H1 (cell line): ENCODE measurements around the gene F2. TPM values are rescaled to one million over a fixed set of nuclear protein-coding genes. Genes with fewer than 3 reads are reported as not detected.

Experiments used
- CTCF ChIA-PET: fragments of 300-600 bp; sonication (Branson Sonifier 250); formaldehyde crosslinking; loops from one replicate; lab custom pipeline; 2021; ENCODE audit not compliant: partially characterized antibody; lab: Charles Lee
- POLR2A ChIA-PET: fragments of 300-600 bp; sonication (Branson Sonifier 250); formaldehyde crosslinking; loops from one replicate; lab custom pipeline; 2021; ENCODE audit warnings: inconsistent platforms; ENCODE audit not compliant: partially characterized antibody; lab: Charles Lee
- DNase-seq, 2 experiments: peaks; one replicate each; pipeline versions ENCODE4 v3.0.0 to v3.0.0-alpha.2; 2010 to 2022; ENCODE audit warnings: low spot score in 2 of 2, low read depth in 1 of 2, mixed read lengths in 1 of 2
- FAIRE-seq: peaks from 2 replicates; lab custom pipeline; 2011; peaks lifted over from hg19 to GRCh38; lab: Jason Lieb, UNC
- H2AFZ ChIP-seq: 2 replicates; pipeline ENCODE4 v1.8.1; 2012; ENCODE audit warnings: low read length, inconsistent platforms
- H2AK5ac ChIP-seq: 2 replicates; pipeline ENCODE4 v1.6.1; 2013; ENCODE audit warnings: low read depth, low read length
- H2BK120ac ChIP-seq: replicated peaks from 2 replicates; pipeline ENCODE3; 2013; ENCODE audit warnings: low read depth, low read length, inconsistent platforms
- H2BK12ac ChIP-seq: 2 replicates; pipeline ENCODE4 v1.6.1; 2013; ENCODE audit warnings: low read depth, low read length
- H2BK15ac ChIP-seq: 2 replicates; pipeline ENCODE4 v1.6.1; 2013; ENCODE audit warnings: low read length
- H2BK20ac ChIP-seq: 2 replicates; pipeline ENCODE4 v1.6.1; 2013; ENCODE audit warnings: low read length
- H2BK5ac ChIP-seq: 2 replicates; pipeline ENCODE4 v1.6.1; 2013; ENCODE audit warnings: low read depth, low read length
- H3K14ac ChIP-seq: 2 replicates; pipeline ENCODE4 v1.6.1; 2013; ENCODE audit warnings: inconsistent platforms; ENCODE audit not compliant: insufficient read length
- H3K18ac ChIP-seq: 2 replicates; pipeline ENCODE4 v1.6.1; 2013; ENCODE audit warnings: low read length; ENCODE audit errors: extremely low read depth
- H3K23ac ChIP-seq: 2 replicates; pipeline ENCODE4 v1.6.1; 2013; ENCODE audit warnings: inconsistent platforms; ENCODE audit not compliant: insufficient read length
- H3K23me2 ChIP-seq: 2 replicates; pipeline ENCODE4 v1.6.1; 2013; ENCODE audit warnings: low read depth, low read length
- H3K27ac ChIP-seq: 2 replicates; pipeline ENCODE4 v1.6.1; 2011; ENCODE audit warnings: low read depth, low read length, inconsistent platforms
- H3K27me3 ChIP-seq, 4 experiments: replicated peaks in 1 of 4; 1 replicate in 1 of 4; 2 replicates in 3 of 4; pipeline versions ENCODE4 v1.6.1 to v1.8.1; 2011 to 2013; ENCODE audit warnings: low read length in 3 of 4, mild to moderate bottlenecking in 3 of 4, inconsistent platforms in 2 of 4, mixed read lengths in 2 of 4, moderate library complexity in 1 of 4; ENCODE audit not compliant: control insufficient read depth in 3 of 4, insufficient read depth in 3 of 4; ENCODE audit errors: extremely low read depth in 1 of 4
- H3K36me3 ChIP-seq, 4 experiments: 2 replicates each; pipeline versions ENCODE4 v1.6.1 to v1.8.1; 2011 to 2013; ENCODE audit warnings: mild to moderate bottlenecking in 4 of 4, low read length in 3 of 4, moderate library complexity in 2 of 4, control low read depth in 1 of 4, inconsistent platforms in 1 of 4; ENCODE audit not compliant: insufficient read depth in 4 of 4, control insufficient read depth in 2 of 4
- H3K4ac ChIP-seq: replicated peaks from 2 replicates; pipeline ENCODE3; 2013; ENCODE audit warnings: low read length, low read depth, mixed read lengths, inconsistent platforms; ENCODE audit not compliant: insufficient read length
- H3K4me1 ChIP-seq, 4 experiments: replicated peaks in 1 of 4; 1 replicate in 1 of 4; 2 replicates in 3 of 4; pipeline versions ENCODE4 v1.6.1 to v1.8.1; 2011 to 2013; ENCODE audit warnings: low read length in 3 of 4, inconsistent platforms in 2 of 4, mixed read lengths in 1 of 4; ENCODE audit not compliant: insufficient read depth in 4 of 4, control insufficient read depth in 3 of 4
- H3K4me2 ChIP-seq, 2 experiments: 2 replicates each; pipeline versions ENCODE4 v1.6.1 to v1.8.1; 2011 to 2013; ENCODE audit warnings: low read depth in 2 of 2, low read length in 2 of 2, control low read depth in 1 of 2, inconsistent platforms in 1 of 2, mild to moderate bottlenecking in 1 of 2; ENCODE audit not compliant: insufficient read depth in 1 of 2
- H3K4me3 ChIP-seq, 4 experiments: fragments of 200-600, 300-600 bp in 1 of 4; sonication (generic), shearing (Covaris generic), sonication (Bioruptor Twin) in 1 of 4; 2 replicates each; pipeline versions ENCODE4 v1.5.1 to v1.8.1; 2011 to 2016; ENCODE audit warnings: low read length in 4 of 4, low read depth in 3 of 4, control low read depth in 2 of 4, inconsistent platforms in 2 of 4, mild to moderate bottlenecking in 2 of 4, mixed read lengths in 1 of 4, moderate library complexity in 1 of 4; ENCODE audit not compliant: insufficient read depth in 2 of 4; ENCODE audit errors: extremely low read depth in 1 of 4
- H3K56ac ChIP-seq: replicated peaks from 2 replicates; pipeline ENCODE3; 2013; ENCODE audit warnings: low read depth, mild to moderate bottlenecking, mixed read lengths, low read length, inconsistent platforms; ENCODE audit not compliant: insufficient read length
- H3K79me1 ChIP-seq: 2 replicates; pipeline ENCODE4 v1.6.1; 2013; ENCODE audit warnings: low read depth, low read length, control low read depth
- H3K79me2 ChIP-seq, 2 experiments: 2 replicates each; pipeline versions ENCODE4 v1.6.1 to v1.8.1; 2012 to 2013; ENCODE audit warnings: low read length in 2 of 2, mild to moderate bottlenecking in 2 of 2, inconsistent platforms in 1 of 2; ENCODE audit not compliant: insufficient read depth in 2 of 2, control insufficient read depth in 1 of 2
- H3K9ac ChIP-seq, 4 experiments: replicated peaks in 1 of 4; 1 replicate in 1 of 4; 2 replicates in 3 of 4; pipeline versions ENCODE4 v1.6.1 to v1.8.1; 2011 to 2013; ENCODE audit warnings: low read depth in 3 of 4, low read length in 3 of 4, control low read depth in 2 of 4, mild to moderate bottlenecking in 2 of 4, moderate library complexity in 2 of 4, inconsistent platforms in 1 of 4; ENCODE audit errors: extremely low read depth in 1 of 4
- H3K9me3 ChIP-seq, 2 experiments: 2 replicates each; pipeline versions ENCODE4 v1.6.1 to v1.8.1; 2012 to 2013; ENCODE audit warnings: mild to moderate bottlenecking in 2 of 2, moderate library complexity in 2 of 2, control low read depth in 1 of 2, inconsistent platforms in 1 of 2, low read depth in 1 of 2, low read length in 1 of 2, mixed read lengths in 1 of 2; ENCODE audit not compliant: insufficient read depth in 2 of 2
- H4K20me1 ChIP-seq, 2 experiments: replicated peaks in 1 of 2; 2 replicates each; pipeline versions ENCODE3 to v1.8.1; 2011 to 2013; ENCODE audit warnings: inconsistent platforms in 2 of 2, low read length in 2 of 2, mild to moderate bottlenecking in 1 of 2; ENCODE audit not compliant: insufficient read depth in 2 of 2, control insufficient read depth in 1 of 2
- H4K5ac ChIP-seq: 2 replicates; pipeline ENCODE4 v1.6.1; 2013; ENCODE audit warnings: low read length, low read depth, mixed read lengths, inconsistent platforms; ENCODE audit not compliant: insufficient read length
- H4K8ac ChIP-seq: 2 replicates; pipeline ENCODE4 v1.8.0; 2013; ENCODE audit warnings: mild to moderate bottlenecking, moderate library complexity, low read length, inconsistent platforms; ENCODE audit not compliant: insufficient read depth; ENCODE audit errors: extremely low read depth
- H4K91ac ChIP-seq: replicated peaks from 2 replicates; pipeline ENCODE3; 2013; ENCODE audit warnings: low read length, mixed read lengths, inconsistent platforms; ENCODE audit not compliant: insufficient read length
- BRCA1 ChIP-seq: IDR thresholded peaks from 2 replicates; pipeline ENCODE4 v1.6.1; 2012; ENCODE audit warnings: low read depth, low read length, improper control_type of control experiment
- CBX5 ChIP-seq: fragments of 300-800, 300-1000 bp; sonication (generic); IDR thresholded peaks from 2 replicates; pipeline ENCODE4 v1.7.1; 2016; ENCODE audit warnings: antibody characterized with exemption, low read length, low read depth
- CHD2 ChIP-seq: IDR thresholded peaks from 2 replicates; pipeline ENCODE4 v1.6.1; 2012; ENCODE audit warnings: low read length, improper control_type of control experiment
- POLR2A ChIP-seq, 2 experiments: IDR thresholded peaks; 1 replicate in 1 of 2; 2 replicates in 1 of 2; pipeline ENCODE4 v1.6.1; 2011; ENCODE audit warnings: low read depth in 2 of 2, low read length in 2 of 2, mild to moderate bottlenecking in 2 of 2; ENCODE audit errors: control extremely low read depth in 1 of 2
- POU5F1 ChIP-seq: IDR thresholded peaks from 2 replicates; pipeline ENCODE4 v1.6.1; 2011; ENCODE audit warnings: low read depth, mild to moderate bottlenecking, low read length, moderate library complexity
- RBBP5 ChIP-seq: IDR thresholded peaks from 2 replicates; pipeline ENCODE4 v1.7.1; 2012; ENCODE audit warnings: low read depth, mild to moderate bottlenecking, inconsistent platforms, low read length, moderate library complexity, borderline replicate concordance
- RNF2 ChIP-seq: fragments of 200-900, 300-1000 bp; sonication (generic); IDR thresholded peaks from 2 replicates; pipeline ENCODE4 v1.7.1; 2016; ENCODE audit warnings: borderline replicate concordance, low read depth, mild to moderate bottlenecking, antibody characterized with exemption, low read length; ENCODE audit not compliant: poor library complexity, severe bottlenecking; ENCODE audit errors: missing control alignments
- SAP30 ChIP-seq: fragments of 300-600 bp; sonication (generic); IDR thresholded peaks from 2 replicates; pipeline ENCODE4 v1.7.1; 2012; ENCODE audit warnings: low read length, moderate library complexity, mild to moderate bottlenecking, inconsistent platforms; ENCODE audit not compliant: insufficient read depth, insufficient replicate concordance
- SP2 ChIP-seq: IDR thresholded peaks from 2 replicates; pipeline ENCODE4 v1.6.1; 2012; ENCODE audit warnings: mild to moderate bottlenecking, low read length, inconsistent platforms
- TAF7 ChIP-seq: optimal IDR thresholded peaks from 2 replicates; pipeline ENCODE3; 2011; ENCODE audit warnings: low read depth, mild to moderate bottlenecking, inconsistent platforms, low read length, moderate library complexity, borderline replicate concordance
- TCF12 ChIP-seq: IDR thresholded peaks from 2 replicates; pipeline ENCODE4 v1.6.1; 2011; ENCODE audit warnings: low read depth, mild to moderate bottlenecking, low read length
- TEAD4 ChIP-seq: IDR thresholded peaks from 2 replicates; pipeline ENCODE4 v1.6.1; 2012; ENCODE audit warnings: low read depth, low read length, inconsistent platforms, mixed read lengths
- WGBS, 2 experiments: shearing (Covaris generic) in 1 of 2; methylation state at CpG; one replicate each; pipeline versions ENCODE4 v1.1.6 to v1.1.7; 2013 to 2015; ENCODE audit warnings: low lambda C conversion rate in 2 of 2, mixed read lengths in 2 of 2, inconsistent platforms in 1 of 2, low coverage in 1 of 2, missing lambda C conversion rate in 1 of 2; ENCODE audit not compliant: insufficient replicate concordance in 2 of 2, insufficient coverage in 1 of 2, insufficient read length in 1 of 2; ENCODE audit errors: extremely low coverage in 1 of 2, missing lambda C conversion rate in 1 of 2; 5-methylcytosine and 5-hydroxymethylcytosine counted together
- polyA plus RNA-seq, 7 experiments: library from polyadenylated mRNA; depleted of rRNA in 3 of 7; stranded (reverse) in 5 of 7; unstranded in 2 of 7; fragments of >200 nt in 5 of 7; fragments of 200-250 nt in 2 of 7; gene quantifications; 1 replicate in 5 of 7; 2 replicates in 1 of 7; 4 replicates in 1 of 7; pipeline versions ENCODE4 v1.2.1 to v1.2.3, GENCODE V29; 2011 to 2013; ENCODE audit warnings: missing spikeins in 2 of 7, mixed read lengths in 2 of 7
- total RNA-seq: library from RNA; stranded (reverse); fragmentation: NEBNext Ultra II Directional; extraction: Animal tissue kit (Norgen Biotek cat#: 25700); gene quantifications from 2 replicates; pipeline ENCODE4 v1.2.1, GENCODE V29; 2021

The F2 gene
- total and polyA plus RNA-seq, 2 of the 8 experiments (the other 6 are each of a cell fraction or from before 2014, with no cell fraction given) = 0.11 TPM; not detected in 1

- Histone ChIP-seq H3K14ac (no peak overlapping the region), H2BK120ac (no peak overlapping the region), H3K27me3 (no peaks in the 10 kb centered on the region), H3K79me1 (no peaks in the 10 kb centered on the region), H2BK12ac (no peak overlapping the region), H3K18ac (no peak overlapping the region), H2BK15ac (no peak overlapping the region), H4K8ac (no peak overlapping the region), H3K4me2 (no peak overlapping the region), H2AFZ (no peak overlapping the region), H3K36me3 (peaks cover 14 to 43% (median 37%) of the 10 kb centered on the region in 4 experiments; a peak in 7 of 8 replicates), H3K27ac (no peak overlapping the region), H3K4me3 (no peak overlapping the region), H3K4ac (no peak overlapping the region), H3K9me3 (no peaks in the 10 kb centered on the region), H3K9ac (no peak overlapping the region), H2BK5ac (no peak overlapping the region), H3K79me2 (no peaks in the 10 kb centered on the region), H2BK20ac (no peak overlapping the region), H2AK5ac (no peak overlapping the region), H3K56ac (no peak overlapping the region), H3K4me1 (peaks cover 3 to 19% (median 7%) of the 10 kb centered on the region in 4 experiments), H4K91ac (no peak overlapping the region), H3K23me2 (no peaks in the 10 kb centered on the region), H3K23ac (no peak overlapping the region), H4K20me1 (peaks cover 1 to 2% of the 10 kb centered on the region in 2 experiments), H4K5ac (no peak overlapping the region)
- FAIRE-seq (no peak), DNase-seq (no peak)
- WGBS, 2 experiments = 94% methylated on average over 10 of the region's 10 CpGs; no CpG with 5 or more reads in 1 of the 2 experiments
- TF ChIP-seq CHD2 = no peak
- no peak for TF ChIP-seq POU5F1
- no peak for TF ChIP-seq RBBP5
- TF ChIP-seq TEAD4 = no peak
- TF ChIP-seq SAP30 = no peak
- TF ChIP-seq BRCA1 = no peak
- TF ChIP-seq TAF7 = no peak
- TF ChIP-seq TCF12 = no peak
- no peak for TF ChIP-seq CBX5
- no peak for TF ChIP-seq SP2
- no peak for TF ChIP-seq POLR2A (IDR thresholded peaks at IDR 0.05; ENCODE audit: control extremely low read depth in 1 of 2, low read depth in 2 of 2, low read length in 2 of 2)
- TF ChIP-seq RNF2 = no peak
- ChIA-PET POLR2A (interaction anchor here (1.0 to 2.2 kb wide), 6 partner anchors 12 to 78 kb away, joined by 3 to 5 read pairs (median 4); partner anchors contain the start of gene AMBRA1), CTCF (interaction anchor here (1.0 to 1.5 kb wide), 4 partner anchors 9 to 262 kb away, joined by 3 read pairs; no protein-coding TSS in a partner anchor)
Observed at GRCh38 chr11:46671958-46672315, 47.1 kb upstream of the F2 start.
